CD14-positive monocyte (primary cell): Measurements from ENCODE around the gene RAX2. TPM values are rescaled to one million over a fixed set of nuclear protein-coding genes. Genes with fewer than 3 reads are reported as not detected.

Source experiments
- DNase-seq, 3 donors: peaks; one replicate each; pipeline ENCODE4 v3.0.0-alpha.2; 2011 to 2022
- H2AFZ ChIP-seq: 2 replicates; pipeline ENCODE4 v1.6.0; 2012; ENCODE audit warnings: mild to moderate bottlenecking, low read depth, low read length, inconsistent platforms; ENCODE audit not compliant: insufficient read depth, poor library complexity, severe bottlenecking
- H3K27ac ChIP-seq, 2 donors: 1 replicate in 1 of 2; 2 replicates in 1 of 2; pipeline ENCODE4 v1.5.1; 2012 to 2013; ENCODE audit warnings: low read length in 2 of 2, control low read depth in 1 of 2, inconsistent platforms in 1 of 2, low read depth in 1 of 2, mild to moderate bottlenecking in 1 of 2
- H3K27me3 ChIP-seq, 2 donors: one replicate each; pipeline versions ENCODE4 v1.6.0 to v1.6.1; 2011 to 2013; ENCODE audit warnings: low read length in 2 of 2; ENCODE audit not compliant: control insufficient read depth in 2 of 2, insufficient read depth in 2 of 2
- H3K36me3 ChIP-seq, 2 donors: replicated peaks in 1 of 2; 1 replicate in 1 of 2; 2 replicates in 1 of 2; pipeline versions ENCODE4 v1.5.1 to v1.6.1; 2012 to 2013; ENCODE audit warnings: low read length in 2 of 2, control low read depth in 1 of 2, inconsistent platforms in 1 of 2, mild to moderate bottlenecking in 1 of 2; ENCODE audit not compliant: insufficient read depth in 2 of 2, control insufficient read depth in 1 of 2
- H3K4me1 ChIP-seq, 2 donors: 1 replicate in 1 of 2; 2 replicates in 1 of 2; pipeline versions ENCODE4 v1.5.1 to v1.6.1; 2012 to 2013; ENCODE audit warnings: low read length in 2 of 2, control low read depth in 1 of 2, inconsistent platforms in 1 of 2, mild to moderate bottlenecking in 1 of 2, moderate library complexity in 1 of 2; ENCODE audit not compliant: insufficient read depth in 2 of 2, control insufficient read depth in 1 of 2
- H3K4me2 ChIP-seq: replicated peaks from 2 replicates; pipeline ENCODE3; 2012; ENCODE audit warnings: low read length, moderate library complexity, mild to moderate bottlenecking; ENCODE audit not compliant: poor library complexity, severe bottlenecking; ENCODE audit errors: extremely low read depth
- H3K4me3 ChIP-seq, 3 experiments: fragments of 200-600 bp in 1 of 3; sonication (generic) in 1 of 3; replicated peaks in 1 of 3; 1 replicate in 2 of 3; 2 replicates in 1 of 3; pipeline ENCODE4 v1.5.1; 2011 to 2013; ENCODE audit warnings: low read length in 3 of 3, mild to moderate bottlenecking in 3 of 3, control low read depth in 2 of 3, low read depth in 2 of 3, inconsistent platforms in 1 of 3, moderate library complexity in 1 of 3
- H3K79me2 ChIP-seq: 2 replicates; pipeline ENCODE4 v1.6.0; 2012; ENCODE audit warnings: mild to moderate bottlenecking, control low read depth, inconsistent platforms, low read length, moderate library complexity; ENCODE audit not compliant: insufficient read depth
- H3K9ac ChIP-seq: 2 replicates; pipeline ENCODE4 v1.6.0; 2017; ENCODE audit warnings: low read length, mild to moderate bottlenecking; ENCODE audit not compliant: insufficient read depth, poor library complexity, severe bottlenecking
- H3K9me3 ChIP-seq, 2 donors: replicated peaks in 1 of 2; 1 replicate in 1 of 2; 2 replicates in 1 of 2; pipeline versions ENCODE4 v1.5.1 to v1.6.1; 2012 to 2013; ENCODE audit warnings: low read length in 2 of 2, control low read depth in 1 of 2; ENCODE audit not compliant: control insufficient read depth in 1 of 2, insufficient read depth in 1 of 2
- H4K20me1 ChIP-seq: 2 replicates; pipeline ENCODE4 v1.6.0; 2012; ENCODE audit warnings: mild to moderate bottlenecking, low read length, control low read depth, moderate library complexity; ENCODE audit not compliant: insufficient read depth
- H3K27ac Mint-ChIP-seq, 7 donors: one replicate each; pipeline ENCODE4 v1.8.0; 2020; ENCODE audit warnings: mild to moderate bottlenecking in 7 of 7, mixed read lengths in 7 of 7, moderate library complexity in 6 of 7, inconsistent platforms in 2 of 7
- H3K27me3 Mint-ChIP-seq, 3 donors: one replicate each; pipeline ENCODE4 v1.8.0; 2021 to 2022; ENCODE audit warnings: low read depth in 3 of 3, mild to moderate bottlenecking in 3 of 3, mixed read lengths in 3 of 3, moderate library complexity in 3 of 3, inconsistent platforms in 1 of 3
- H3K36me3 Mint-ChIP-seq, 2 donors: one replicate each; pipeline ENCODE4 v1.8.0; 2020; ENCODE audit warnings: mixed read lengths in 2 of 2, inconsistent platforms in 1 of 2, mild to moderate bottlenecking in 1 of 2
- H3K4me1 Mint-ChIP-seq: one replicate; pipeline ENCODE4 v1.8.0; 2020; ENCODE audit warnings: mild to moderate bottlenecking, mixed read lengths
- H3K4me3 Mint-ChIP-seq, 2 donors: one replicate each; pipeline ENCODE4 v1.8.0; 2020; ENCODE audit warnings: mild to moderate bottlenecking in 2 of 2, mixed read lengths in 2 of 2, moderate library complexity in 1 of 2
- H3K9me3 Mint-ChIP-seq, 7 donors: one replicate each; pipeline ENCODE4 v1.8.0; 2020 to 2022; ENCODE audit warnings: mixed read lengths in 7 of 7, mild to moderate bottlenecking in 6 of 7, moderate library complexity in 6 of 7, inconsistent platforms in 2 of 7
- WGBS: methylation state at CpG from one replicate; pipeline ENCODE4 v1.1.5; 2013; ENCODE audit warnings: missing lambda C conversion rate; ENCODE audit not compliant: insufficient coverage; 5-methylcytosine and 5-hydroxymethylcytosine counted together
- intact Hi-C, 2 donors: fragments of 100-400 bp; cut with micrococcal nuclease; formaldehyde crosslinking; loops; one replicate each; pipeline versions ENCODE4 v1.15.0 to v1.15.1; 2023
- polyA plus RNA-seq, 3 donors: library from polyadenylated mRNA; depleted of rRNA in 1 of 3; unstranded in 2 of 3; stranded (reverse) in 1 of 3; fragments of 300-500 nt in 2 of 3; fragments of >200 nt in 1 of 3; fragmentation: Illumina TruSeq in 2 of 3; gene quantifications; 1 replicate in 2 of 3; 2 replicates in 1 of 3; pipeline ENCODE4 v1.2.3, GENCODE V29; 2012 to 2021
- TF ChIP-seq, protein P1 (sequence below): fragments of 200-600 bp; IDR thresholded peaks from one replicate; pipeline ENCODE4 v1.8.0; 2022; ENCODE audit warnings: antibody characterized with exemption, mild to moderate bottlenecking

The RAX2 gene
- polyA plus RNA-seq, 3 donors: not detected

- intact Hi-C loops: no loop called here
- peaks cover 0 to 3% (median 0%) of the 10 kb centered on the region in 7 donors for H3K9me3 Mint-ChIP-seq
- Histone ChIP-seq H3K4me1 (peaks cover under 1 to 2% of the 10 kb centered on the region in 2 donors), H3K9ac (no peak overlapping the region), H3K4me3 (no peak overlapping the region), H3K36me3 (peaks cover 40 to 46% of the 10 kb centered on the region in 2 donors), H3K27me3 (no peaks in the 10 kb centered on the region), H3K27ac (no peak overlapping the region), H4K20me1 (peaks cover 13% of the 10 kb centered on the region), H2AFZ (no peak overlapping the region), H3K79me2 (peaks cover 4% of the 10 kb centered on the region), H3K9me3 (no peaks in the 10 kb centered on the region), H3K4me2 (no peak overlapping the region)
- H3K27ac Mint-ChIP-seq: peak overlapping the region in 3 of 7 donors; percentile 42 to 68 (median 51)
- peaks cover 17 to 51% of the 10 kb centered on the region in 2 donors for H3K36me3 Mint-ChIP-seq
- no peak overlapping the region for H3K4me3 Mint-ChIP-seq
- H3K27me3 Mint-ChIP-seq: peaks cover 0 to 7% (median 0%) of the 10 kb centered on the region in 3 donors
- WGBS: 74% methylated on average over 4 of the region's 7 CpGs
- DNase-seq: no peak
- H3K4me1 Mint-ChIP-seq: no peaks in the 10 kb centered on the region
- TF ChIP-seq, protein P1, sequence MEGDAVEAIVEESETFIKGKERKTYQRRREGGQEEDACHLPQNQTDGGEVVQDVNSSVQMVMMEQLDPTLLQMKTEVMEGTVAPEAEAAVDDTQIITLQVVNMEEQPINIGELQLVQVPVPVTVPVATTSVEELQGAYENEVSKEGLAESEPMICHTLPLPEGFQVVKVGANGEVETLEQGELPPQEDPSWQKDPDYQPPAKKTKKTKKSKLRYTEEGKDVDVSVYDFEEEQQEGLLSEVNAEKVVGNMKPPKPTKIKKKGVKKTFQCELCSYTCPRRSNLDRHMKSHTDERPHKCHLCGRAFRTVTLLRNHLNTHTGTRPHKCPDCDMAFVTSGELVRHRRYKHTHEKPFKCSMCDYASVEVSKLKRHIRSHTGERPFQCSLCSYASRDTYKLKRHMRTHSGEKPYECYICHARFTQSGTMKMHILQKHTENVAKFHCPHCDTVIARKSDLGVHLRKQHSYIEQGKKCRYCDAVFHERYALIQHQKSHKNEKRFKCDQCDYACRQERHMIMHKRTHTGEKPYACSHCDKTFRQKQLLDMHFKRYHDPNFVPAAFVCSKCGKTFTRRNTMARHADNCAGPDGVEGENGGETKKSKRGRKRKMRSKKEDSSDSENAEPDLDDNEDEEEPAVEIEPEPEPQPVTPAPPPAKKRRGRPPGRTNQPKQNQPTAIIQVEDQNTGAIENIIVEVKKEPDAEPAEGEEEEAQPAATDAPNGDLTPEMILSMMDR: no peak
These were observed 3.3 kb downstream of the RAX2 start for GRCh38 chr19:3768748-3769099.

GRCh38 chr19:3768015-3768747 is 3.8 kb downstream of the RAX2 start:
- peaks cover 4% of the 10 kb centered on the region for H3K79me2 ChIP-seq
- H3K4me3 ChIP-seq: no peak overlapping the region
- Mint-ChIP-seq H3K36me3 (peaks cover 17 to 51% of the 10 kb centered on the region in 2 donors), H3K27me3 (peaks cover 0 to 7% (median 0%) of the 10 kb centered on the region in 3 donors), H3K9me3 (peaks cover 0 to 3% (median 0%) of the 10 kb centered on the region in 7 donors), H3K4me1 (peaks cover 4% of the 10 kb centered on the region), H3K4me3 (no peak overlapping the region), H3K27ac (peak overlapping the region in 2 of 7 donors; percentile 19 to 65)
- no peak overlapping the region for H3K9ac ChIP-seq
- peaks cover 6 to 7% of the 10 kb centered on the region in 2 donors for H3K4me1 ChIP-seq
- no peak overlapping the region for H3K27ac ChIP-seq
- intact Hi-C loops: no loop called here
- 84% methylated on average over 9 of the region's 25 CpGs for WGBS
- peaks cover 13% of the 10 kb centered on the region for H4K20me1 ChIP-seq
- no peaks in the 10 kb centered on the region for H3K9me3 ChIP-seq
- DNase-seq: no peak
- TF ChIP-seq, protein P1: no peak
- no peak overlapping the region for H2AFZ ChIP-seq
- no peak overlapping the region for H3K4me2 ChIP-seq
- H3K27me3 ChIP-seq: no peaks in the 10 kb centered on the region
- H3K36me3 ChIP-seq: peaks cover 40 to 46% of the 10 kb centered on the region in 2 donors
